RWPE2 (cell line): ENCODE results near the gene LHFPL4.
"Not testable (repeated sequence)": the region's sequence is repeated elsewhere in the genome, so short reads cannot be mapped to it uniquely, and the experiment has no call there.

Source experiments
- ATAC-seq: fragments of 200-7000 bp; cut with Tn5 transposase; 3 replicates; pipeline ENCODE4 v1.9.1; 2021; ENCODE audit warnings: low read depth
- DNase-seq: peaks from one replicate; pipeline ENCODE4 v3.0.0-alpha.2; 2020; ENCODE audit warnings: low spot score
- H3K27ac ChIP-seq: fragments of 450-650 bp; 2 replicates; pipeline ENCODE4 v1.5.1; 2017; ENCODE audit warnings: mild to moderate bottlenecking; ENCODE audit not compliant: poor library complexity, severe bottlenecking
- H3K27me3 ChIP-seq: fragments of 250-450 bp; sonication (Bioruptor Pico); 2 replicates; pipeline ENCODE4 v1.5.1; 2021; ENCODE audit warnings: mild to moderate bottlenecking, moderate library complexity; ENCODE audit not compliant: insufficient read depth, poor library complexity, severe bottlenecking
- H3K36me3 ChIP-seq: fragments of 250-450 bp; sonication (Bioruptor Pico); 2 replicates; pipeline ENCODE4 v1.5.1; 2020; ENCODE audit warnings: low read depth, mild to moderate bottlenecking, moderate library complexity
- H3K4me1 ChIP-seq: fragments of 250-450 bp; sonication (Bioruptor Pico); 2 replicates; pipeline ENCODE4 v1.5.1; 2021; ENCODE audit warnings: mild to moderate bottlenecking, moderate library complexity; ENCODE audit not compliant: insufficient read depth, poor library complexity, severe bottlenecking
- H3K4me3 ChIP-seq: fragments of 250-450 bp; sonication (Bioruptor Pico); 2 replicates; pipeline ENCODE4 v1.5.1; 2021; ENCODE audit warnings: mild to moderate bottlenecking, moderate library complexity; ENCODE audit not compliant: severe bottlenecking
- H3K9me3 ChIP-seq: fragments of 250-450 bp; sonication (Bioruptor Pico); 2 replicates; pipeline ENCODE4 v1.5.1; 2021; ENCODE audit warnings: mild to moderate bottlenecking, moderate library complexity; ENCODE audit not compliant: severe bottlenecking
- CTCF ChIP-seq: fragments of 450-650 bp; IDR thresholded peaks from one replicate; pipeline ENCODE4 v1.5.1; 2017; ENCODE audit warnings: mild to moderate bottlenecking, moderate library complexity; ENCODE audit not compliant: poor library complexity, severe bottlenecking

LHFPL4 gene

DNA sequence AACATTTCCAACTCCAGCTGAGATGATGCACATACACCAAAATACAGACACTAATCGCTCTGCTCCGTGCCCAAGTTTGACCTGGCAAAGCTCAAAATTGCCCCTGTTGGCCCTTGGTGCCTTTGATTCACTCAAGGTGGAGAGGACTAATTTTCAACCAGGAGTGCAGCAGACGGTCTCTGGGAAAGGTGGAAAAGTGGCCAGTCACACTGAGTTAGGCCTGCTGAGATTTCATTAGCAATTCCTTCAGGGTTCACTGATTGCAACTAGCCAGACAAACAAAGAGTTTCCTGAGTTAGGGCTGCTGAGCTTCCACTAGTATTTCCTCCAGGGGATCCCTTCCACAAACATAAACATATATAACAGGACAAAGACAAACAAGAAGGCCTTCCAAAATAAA is 28.7 kb upstream of the LHFPL4 start:
- TF ChIP-seq CTCF, result no peak
- no peaks in the 10 kb centered on the region for H3K9me3 ChIP-seq
- H3K4me3 ChIP-seq, result no peak overlapping the region
- no peak overlapping the region for H3K27ac ChIP-seq
- no peak for ATAC-seq
- no peaks in the 10 kb centered on the region for H3K4me1 ChIP-seq
- H3K36me3 ChIP-seq, result no peaks in the 10 kb centered on the region
- no peaks in the 10 kb centered on the region for H3K27me3 ChIP-seq
- DNase-seq, result no peak

- no peak overlapping the region for H3K4me3 ChIP-seq
- H3K36me3 ChIP-seq, result no peaks in the 10 kb centered on the region
- H3K9me3 ChIP-seq, result no peaks in the 10 kb centered on the region
- no peak for DNase-seq
- H3K4me1 ChIP-seq, result no peaks in the 10 kb centered on the region
- no peak for TF ChIP-seq CTCF
- ATAC-seq, result no peak
- no peak overlapping the region for H3K27ac ChIP-seq
- no peaks in the 10 kb centered on the region for H3K27me3 ChIP-seq
These were observed 28.1 kb upstream of the LHFPL4 start for GRCh38 chr3:9581742-9582141.

- ATAC-seq (no peak), DNase-seq (no peak)
- Histone ChIP-seq H3K4me1 (no peaks in the 10 kb centered on the region), H3K27ac (no peak overlapping the region), H3K27me3 (no peaks in the 10 kb centered on the region), H3K4me3 (no peak overlapping the region), H3K9me3 (peaks cover 7% of the 10 kb centered on the region), H3K36me3 (no peaks in the 10 kb centered on the region)
- no peak for TF ChIP-seq CTCF
These were observed 15.4 kb upstream of the LHFPL4 start for GRCh38 chr3:9569054-9569453.

DNA sequence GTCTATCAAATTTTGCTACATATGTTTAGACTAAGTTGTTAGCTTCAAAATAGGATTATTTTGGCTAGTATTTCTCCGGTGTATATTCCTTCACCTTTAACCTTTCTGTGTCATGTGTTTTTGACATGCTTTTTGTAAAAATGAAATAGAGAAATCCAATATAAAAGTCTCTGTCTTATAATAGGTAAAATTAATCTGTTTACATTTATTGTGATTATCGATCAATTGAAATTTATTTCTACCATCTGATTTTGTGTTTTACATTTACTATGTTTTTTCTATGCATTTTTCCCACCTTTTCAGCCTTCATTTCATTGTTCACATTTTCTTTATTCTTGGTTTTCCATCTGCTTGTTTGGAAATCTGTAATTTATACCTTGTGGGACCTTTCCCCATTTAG is 11.7 kb upstream of the LHFPL4 start:
- H3K4me3 ChIP-seq, result no peak overlapping the region
- TF ChIP-seq CTCF, result no peak
- H3K27me3 ChIP-seq, result no peaks in the 10 kb centered on the region
- H3K36me3 ChIP-seq, result no peaks in the 10 kb centered on the region
- H3K9me3 ChIP-seq, result peaks cover 7% of the 10 kb centered on the region
- no peaks in the 10 kb centered on the region for H3K4me1 ChIP-seq
- DNase-seq (no peak), ATAC-seq (no peak)
- H3K27ac ChIP-seq, result no peak overlapping the region

GRCh38 chr3:9563851-9564250 is 10.2 kb upstream of the LHFPL4 start:
- Histone ChIP-seq H3K27me3 (no peaks in the 10 kb centered on the region), H3K4me1 (no peaks in the 10 kb centered on the region), H3K4me3 (no peak overlapping the region), H3K27ac (no peak overlapping the region), H3K9me3 (peaks cover 7% of the 10 kb centered on the region), H3K36me3 (no peaks in the 10 kb centered on the region)
- DNase-seq (no peak), ATAC-seq (no peak)
- no peak for TF ChIP-seq CTCF

DNA sequence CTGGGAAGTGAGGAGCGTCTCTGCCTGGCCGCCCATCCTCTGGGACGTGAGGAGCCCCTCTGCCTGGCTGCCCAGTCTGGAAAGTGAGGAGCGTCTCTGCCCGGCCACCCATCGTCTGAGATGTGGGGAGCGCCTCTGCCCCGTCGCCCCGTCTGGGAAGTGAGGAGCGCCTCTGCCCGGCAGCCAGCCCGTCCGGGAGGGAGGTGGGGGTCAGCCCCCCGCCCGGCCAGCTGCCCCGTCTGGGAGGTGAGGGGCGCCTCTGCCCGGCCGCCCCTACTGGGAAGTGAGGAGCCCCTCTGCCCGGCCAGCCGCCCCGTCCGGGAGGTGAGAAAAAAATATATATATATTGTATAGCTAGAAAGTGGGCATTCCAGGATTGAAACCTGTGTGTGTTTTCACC is 6.4 kb upstream of the LHFPL4 start:
- H3K4me1 ChIP-seq, ATAC-seq, H3K27ac ChIP-seq, H3K36me3 ChIP-seq, H3K4me3 ChIP-seq, DNase-seq, H3K27me3 ChIP-seq, H3K9me3 ChIP-seq: not testable (repeated sequence)
